ENCODE measurements around the gene SLC51A.
"Not testable (repeated sequence)": the region's sequence is repeated elsewhere in the genome, so short reads cannot be mapped to it uniquely, and the experiment has no call there.

SLC51A gene

GRCh38 chr3:196216089-196216564 lies at the start of gene SLC51A:
Gene SLC51A (plus strand): TSS chr3:196216534. CDS start chr3:196216713, 179 bp downstream.
- no peak for DNase-seq

- no peak for DNase-seq
Observed at GRCh38 chr3:196166741-196167140, 49.6 kb upstream of the SLC51A start.

GRCh38 chr3:196168808-196169391 lies 47.4 kb upstream of the SLC51A start:
- no peak for DNase-seq

GRCh38 chr3:196169836-196170240 lies 46.5 kb upstream of the SLC51A start:
- DNase-seq: peak; percentile 70

GRCh38 chr3:196170296-196170695 lies 46.0 kb upstream of the SLC51A start:
- not testable (repeated sequence) for DNase-seq

GRCh38 chr3:196174652-196175051 lies 41.7 kb upstream of the SLC51A start:
- no peak for DNase-seq

- no peak for DNase-seq
Observed at GRCh38 chr3:196175116-196175625, 41.2 kb upstream of the SLC51A start.

GRCh38 chr3:196175722-196176121 lies 40.6 kb upstream of the SLC51A start:
- peak; percentile 47 for DNase-seq

GRCh38 chr3:196177567-196177966 lies 38.8 kb upstream of the SLC51A start:
- DNase-seq: no peak

GRCh38 chr3:196177967-196178366 lies 38.4 kb upstream of the SLC51A start:
- no peak for DNase-seq

- no peak for DNase-seq
Observed at GRCh38 chr3:196178993-196179379, 37.3 kb upstream of the SLC51A start.

GRCh38 chr3:196179380-196180308 lies 36.7 kb upstream of the SLC51A start:
- peak; percentile 53 for DNase-seq

GRCh38 chr3:196180346-196180745 lies 36.0 kb upstream of the SLC51A start:
- no peak for DNase-seq

GRCh38 chr3:196181127-196181546 lies 35.2 kb upstream of the SLC51A start:
- DNase-seq: no peak

GRCh38 chr3:196184169-196184432 lies 32.2 kb upstream of the SLC51A start:
- not testable (repeated sequence) for DNase-seq

- DNase-seq: no peak
Observed at GRCh38 chr3:196184881-196185280, 31.5 kb upstream of the SLC51A start.

GRCh38 chr3:196186651-196187573 lies 29.4 kb upstream of the SLC51A start:
- no peak for DNase-seq

- DNase-seq: no peak
Observed at GRCh38 chr3:196189566-196190347, 26.6 kb upstream of the SLC51A start.

- DNase-seq: peak; percentile 73
Observed at GRCh38 chr3:196192036-196192523, 24.3 kb upstream of the SLC51A start.

- DNase-seq: peak; percentile 56
Observed at GRCh38 chr3:196192524-196193051, 23.7 kb upstream of the SLC51A start.

GRCh38 chr3:196193133-196193735 lies 23.1 kb upstream of the SLC51A start:
- DNase-seq: peak; percentile 53

Data from MV-4-11 (cell line).